DMS153 treated with DMSO at 0.1 percent for 48 hours (cell line): Measurements from ENCODE around the gene POLE.

Experiments used
- DNase-seq: peaks from one replicate; lab custom pipeline; 2025; ENCODE audit not compliant: unreplicated experiment; lab: John Stamatoyannopoulos, UW

POLE gene

GRCh38 chr12:132617822-132618682 lies 69.1 kb downstream of the POLE start:
- no peak for DNase-seq

GRCh38 chr12:132617135-132617701 lies 69.9 kb downstream of the POLE start:
- no peak for DNase-seq

- DNase-seq = no peak
Observed at GRCh38 chr12:132615579-132616038, 71.5 kb downstream of the POLE start.

- DNase-seq = peak; percentile 47
Observed at GRCh38 chr12:132614861-132615578, 72.1 kb downstream of the POLE start.

- no peak for DNase-seq
Observed at GRCh38 chr12:132614029-132614428, 73.1 kb downstream of the POLE start.

GRCh38 chr12:132611620-132612019 lies 75.5 kb downstream of the POLE start:
- DNase-seq = no peak

- DNase-seq = no peak
Observed at GRCh38 chr12:132610866-132611602, 76.1 kb downstream of the POLE start.

GRCh38 chr12:132610051-132610759 lies 76.9 kb downstream of the POLE start, which contains the start of gene LRCOL1:
LRCOL1 (minus strand) TSS chr12:132610582; CDS start chr12:132606251, 4,331 bp downstream.
- DNase-seq = no peak

GRCh38 chr12:132608231-132609171 lies 78.6 kb downstream of the POLE start:
- no peak for DNase-seq

- no peak for DNase-seq
Observed at GRCh38 chr12:132606927-132607326, 80.2 kb downstream of the POLE start.

GRCh38 chr12:132606466-132606865 lies 80.7 kb downstream of the POLE start:
- no peak for DNase-seq

GRCh38 chr12:132605892-132606291 lies 81.2 kb downstream of the POLE start:
- no peak for DNase-seq

GRCh38 chr12:132604668-132605441 lies 82.3 kb downstream of the POLE start:
- DNase-seq = no peak

- DNase-seq = no peak
Observed at GRCh38 chr12:132604151-132604618, 83.0 kb downstream of the POLE start.

GRCh38 chr12:132603240-132604150 lies 83.6 kb downstream of the POLE start:
- no peak for DNase-seq

- DNase-seq = no peak
Observed at GRCh38 chr12:132602572-132603239, 84.4 kb downstream of the POLE start.
